ENCODE measurements around the gene PRDX6.
"Not testable (repeated sequence)": the region's sequence is repeated elsewhere in the genome, so short reads cannot be mapped to it uniquely, and the experiment has no call there.

Gene PRDX6

DNA sequence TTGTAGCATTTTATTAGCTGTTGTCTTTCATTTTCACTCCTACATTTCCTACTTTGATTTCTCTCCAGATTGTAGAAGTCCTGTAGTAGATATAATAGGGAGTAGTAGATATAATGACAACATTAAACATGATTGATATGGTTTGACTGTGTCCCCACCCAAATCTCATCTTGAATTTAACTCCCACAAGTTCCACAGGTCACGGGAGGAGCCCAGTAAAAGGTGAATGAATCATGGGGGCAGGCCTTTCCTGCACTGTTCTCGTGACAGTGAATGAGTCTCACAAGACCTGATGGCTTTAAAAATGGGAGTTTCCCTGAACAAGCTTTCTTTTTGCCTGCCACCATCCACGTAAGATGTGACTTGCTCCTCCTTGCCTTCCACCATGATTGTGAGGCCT lies 7.5 kb upstream of the PRDX6 start:
- no peak for DNase-seq

DNA sequence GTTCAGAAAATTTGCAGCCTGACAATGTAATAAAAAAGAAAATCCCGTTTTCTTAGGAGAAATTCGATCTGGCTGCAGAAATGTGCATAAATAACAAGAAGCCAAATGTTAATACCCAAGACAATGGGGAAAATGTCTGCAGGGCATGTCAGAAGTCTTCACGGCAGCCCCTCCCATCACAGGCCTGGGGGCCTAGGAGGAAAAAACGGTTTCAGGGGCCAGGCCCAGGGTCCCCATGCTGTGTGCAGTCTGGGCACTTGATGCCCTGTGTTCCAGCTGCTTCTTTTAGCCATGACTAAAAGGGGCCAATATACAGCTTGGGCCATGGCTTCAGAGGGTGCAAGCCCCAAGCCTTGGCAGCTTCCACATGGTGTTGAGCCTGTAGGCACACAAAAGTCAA lies 6.5 kb upstream of the PRDX6 start:
- DNase-seq, result no peak

DNA sequence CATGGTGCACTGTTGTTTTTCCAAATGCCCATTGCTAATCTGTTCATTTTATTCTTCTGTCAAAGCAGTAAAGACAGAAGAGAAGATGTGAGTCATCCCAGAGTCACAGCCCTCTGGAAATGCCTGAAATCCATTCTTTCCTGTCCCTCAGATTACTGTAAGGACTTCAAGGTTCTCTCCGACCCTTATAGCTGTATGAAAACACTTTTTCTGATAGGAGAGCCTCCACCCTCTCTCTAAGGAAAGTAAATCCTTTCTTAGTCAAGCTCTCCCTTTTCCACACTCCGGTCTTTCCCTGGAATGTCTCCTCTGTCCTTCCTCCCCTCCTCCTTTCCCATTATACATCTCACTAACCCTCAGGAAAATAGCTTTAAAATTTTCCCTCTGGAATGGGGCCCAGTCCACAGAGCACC lies 3.5 kb upstream of the PRDX6 start:
- no peak for DNase-seq

DNA sequence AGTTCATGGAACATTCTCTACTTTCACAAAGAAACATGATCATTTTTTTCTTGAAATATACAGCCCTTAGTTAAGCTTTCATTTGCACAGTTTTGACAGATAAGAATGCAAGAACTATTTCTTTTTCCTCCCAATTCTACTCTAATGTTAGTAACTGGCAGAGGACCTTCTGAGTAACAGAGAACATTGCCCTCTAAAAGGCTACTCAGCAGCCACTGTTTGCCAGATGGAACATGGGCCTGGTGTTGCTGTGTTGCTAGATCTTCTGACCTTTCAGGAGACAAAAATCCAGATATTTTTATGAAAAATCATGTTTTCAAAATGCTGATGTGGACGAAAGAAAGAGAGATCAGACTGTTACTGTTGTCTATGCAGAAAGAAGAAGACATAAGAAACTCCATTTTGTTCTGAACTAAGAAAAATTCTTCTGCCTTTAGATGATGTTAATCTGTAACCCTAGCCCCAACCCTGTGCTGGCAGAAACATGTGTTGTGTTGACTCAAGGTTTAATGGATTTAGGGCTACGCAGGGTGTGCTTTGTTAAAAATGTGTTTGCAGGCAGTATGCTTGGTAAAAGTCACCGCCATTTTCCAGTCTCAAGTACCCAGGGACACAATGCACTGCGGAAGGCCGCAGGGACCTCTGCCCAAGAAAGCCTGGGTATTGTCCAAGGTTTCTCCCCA lies 2.9 kb upstream of the PRDX6 start:
- no peak for DNase-seq

DNA sequence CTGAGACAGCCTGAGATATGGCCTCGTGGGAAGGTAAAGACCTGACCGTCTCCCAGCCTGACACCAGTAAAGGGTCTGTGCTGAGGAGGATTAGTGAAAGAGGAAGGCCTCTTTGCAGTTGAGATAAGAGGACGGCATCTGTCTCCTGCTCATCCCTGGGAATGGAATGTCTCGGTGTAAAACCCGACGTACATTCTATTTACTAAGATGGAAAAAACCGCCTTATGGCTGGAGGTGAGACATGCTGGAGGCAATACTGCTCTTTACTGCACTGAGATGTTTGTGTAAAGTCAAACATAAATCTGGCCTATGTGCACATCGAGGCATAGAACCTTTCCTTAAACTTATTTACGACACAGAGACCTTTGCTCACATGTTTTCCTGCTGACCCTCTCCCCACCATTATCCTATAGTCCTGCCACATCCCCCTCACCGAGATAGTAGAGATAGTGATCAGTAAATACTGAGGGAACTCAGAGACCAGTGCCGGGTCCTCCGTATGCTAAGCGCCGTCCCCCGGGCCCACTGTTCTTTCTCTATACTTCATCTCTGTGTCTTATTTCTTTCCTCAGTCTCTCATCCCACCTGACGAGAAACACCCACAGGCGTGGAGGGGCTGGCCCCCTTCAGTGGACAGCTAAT lies 2.2 kb upstream of the PRDX6 start:
- DNase-seq, result not testable (repeated sequence)

DNA sequence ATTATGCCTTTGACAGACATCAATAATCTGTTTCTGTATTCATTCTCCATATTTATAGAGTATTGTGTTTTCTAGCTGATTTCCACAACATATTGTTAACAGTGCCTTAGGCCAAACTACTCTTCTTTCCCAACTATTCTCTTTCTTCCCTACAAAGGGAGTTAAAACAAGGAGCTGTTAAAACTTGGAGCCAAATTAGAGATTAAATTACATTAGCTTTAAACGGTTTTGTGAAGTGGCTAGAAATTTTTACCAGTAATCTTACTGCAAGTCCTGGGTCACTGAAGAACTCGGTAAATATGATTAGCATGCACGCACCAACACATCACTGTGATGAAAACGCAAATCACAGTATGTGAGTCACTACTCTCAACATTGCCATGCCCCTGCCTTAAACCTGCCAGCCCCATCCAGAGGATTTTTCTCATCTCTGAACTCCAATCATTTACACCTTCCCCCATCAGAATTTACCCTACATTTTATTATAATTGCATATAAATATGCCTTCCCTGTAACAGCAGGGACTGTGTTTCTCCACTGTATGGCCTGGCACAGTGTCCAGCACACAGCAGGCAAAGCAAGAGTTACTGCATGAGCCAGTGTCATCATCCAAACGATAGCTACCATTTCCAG lies 1.5 kb upstream of the PRDX6 start:
- DNase-seq, result no peak

DNA sequence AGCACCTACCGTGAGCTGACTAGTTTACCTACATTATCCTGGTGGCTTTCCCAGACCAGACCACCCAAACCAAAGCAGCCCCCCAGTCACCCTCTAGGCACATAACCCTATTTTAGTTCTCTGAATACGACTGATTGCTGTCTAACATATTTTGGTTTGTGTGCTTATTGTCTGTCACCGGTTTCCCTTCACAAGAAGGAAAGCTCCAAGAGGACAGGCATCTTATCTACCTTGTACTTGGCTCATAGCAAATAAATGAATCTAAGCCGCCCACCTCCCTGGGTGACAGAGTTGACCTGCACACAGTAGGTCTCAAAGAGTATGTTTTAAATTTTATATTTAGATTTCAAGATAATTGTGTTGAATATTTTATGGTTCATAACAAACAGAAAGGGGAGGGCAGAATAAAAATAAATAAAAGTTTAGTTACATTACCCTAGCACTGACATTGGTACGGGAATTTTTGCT lies 904 bp upstream of the PRDX6 start:
- DNase-seq, result no peak

DNA sequence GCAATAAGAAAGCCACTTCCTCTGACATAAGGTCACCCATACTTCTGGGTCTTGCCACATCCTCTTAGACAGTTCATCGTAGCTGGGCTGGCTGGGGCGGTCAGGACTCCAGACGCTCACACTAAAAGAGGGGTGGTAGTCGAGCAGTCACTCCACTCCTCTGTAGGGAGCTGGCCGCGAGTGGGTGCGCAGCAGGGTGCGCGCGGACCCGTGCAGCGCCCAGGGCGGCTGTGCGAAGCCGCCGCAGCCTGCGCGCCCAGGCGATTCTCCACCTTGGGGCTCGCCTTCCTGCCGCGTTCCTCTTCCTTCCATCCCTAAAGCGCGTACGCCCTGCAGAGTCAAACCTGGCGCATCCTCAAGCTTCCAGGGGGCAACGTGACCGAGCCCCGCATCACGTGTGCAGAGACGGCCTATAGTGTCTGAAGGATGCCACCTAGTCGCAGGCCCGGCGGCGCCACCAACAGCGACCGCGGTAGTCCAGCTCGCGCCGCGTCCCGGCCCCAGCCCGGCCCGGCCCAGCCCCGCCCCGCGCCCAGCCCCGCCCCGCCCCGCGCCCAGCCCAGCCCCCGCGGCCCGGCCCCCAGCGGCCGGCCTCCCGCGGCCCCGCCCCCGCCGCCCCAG lies 360 bp upstream of the PRDX6 start:
- peak; percentile 80 for DNase-seq

DNA sequence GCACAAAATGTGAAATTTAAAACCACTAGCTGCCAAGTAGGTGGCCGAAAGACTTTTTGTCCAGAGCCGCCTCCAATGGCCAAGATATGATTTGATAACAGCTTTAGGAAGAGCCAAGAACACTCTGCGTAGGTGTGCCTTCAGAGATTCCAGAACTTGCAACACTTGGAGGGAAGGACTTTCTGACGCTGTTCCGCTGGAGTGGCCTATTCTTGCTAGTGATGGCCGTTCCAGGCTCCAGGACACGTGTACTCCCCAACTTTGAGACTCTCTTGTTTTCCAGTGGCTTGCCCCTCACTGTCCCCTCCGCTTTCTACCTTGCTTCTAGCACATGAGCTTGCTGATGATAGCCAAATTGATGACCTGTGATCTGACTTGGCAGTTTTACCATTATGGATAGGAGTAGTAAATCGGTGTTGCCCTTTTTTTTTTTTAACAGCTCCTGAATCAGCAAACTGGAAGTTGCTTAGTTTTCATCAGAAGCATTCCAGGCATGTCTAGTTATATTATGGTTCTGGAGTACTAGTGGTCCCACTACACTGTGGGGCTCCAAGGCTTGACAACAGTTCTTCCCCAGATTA lies 1.0 kb downstream of the PRDX6 start:
- DNase-seq, result no peak

DNA sequence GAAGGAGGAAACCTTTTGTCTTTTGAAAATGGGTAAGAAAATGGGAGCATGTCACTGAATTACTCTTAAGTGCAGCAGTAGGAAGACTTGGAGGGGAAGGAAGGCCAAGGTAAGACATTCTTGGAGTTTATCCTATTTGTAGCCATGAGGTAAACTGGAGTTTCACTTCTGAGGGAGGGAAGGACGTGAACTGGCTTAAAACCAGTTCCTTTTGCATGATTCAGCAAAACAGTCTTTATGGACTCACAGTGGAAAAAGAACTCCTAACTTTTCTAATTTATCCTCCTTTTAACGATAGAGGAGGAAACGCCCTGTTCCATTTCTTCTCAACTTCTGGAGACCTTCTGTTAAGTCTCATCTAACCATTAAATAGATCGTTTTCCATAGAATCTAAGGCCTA lies 2.5 kb downstream of the PRDX6 start:
- no peak for DNase-seq

DNA sequence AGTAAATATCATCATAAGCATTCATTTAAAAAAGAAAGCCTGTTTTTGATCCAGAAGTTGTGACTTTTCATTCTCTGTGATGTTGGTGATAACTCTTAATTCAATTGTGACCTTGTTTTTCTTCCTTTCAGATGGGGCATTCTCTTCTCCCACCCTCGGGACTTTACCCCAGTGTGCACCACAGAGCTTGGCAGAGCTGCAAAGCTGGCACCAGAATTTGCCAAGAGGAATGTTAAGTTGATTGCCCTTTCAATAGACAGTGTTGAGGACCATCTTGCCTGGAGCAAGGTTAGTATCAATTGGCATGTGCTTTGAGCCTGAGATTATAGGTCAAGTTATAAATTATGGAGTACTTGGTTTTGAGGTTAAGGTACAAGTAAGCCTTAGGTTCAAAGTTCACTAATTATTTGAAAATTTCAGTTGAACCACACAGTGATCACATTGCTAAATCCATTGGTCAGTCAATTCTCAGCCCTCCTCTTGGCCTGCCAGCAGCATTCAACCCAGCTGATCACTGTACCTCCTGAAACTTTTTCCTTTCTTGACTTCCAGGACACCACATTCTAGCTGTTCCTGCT lies 4.1 kb downstream of the PRDX6 start:
- DNase-seq, result no peak

DNA sequence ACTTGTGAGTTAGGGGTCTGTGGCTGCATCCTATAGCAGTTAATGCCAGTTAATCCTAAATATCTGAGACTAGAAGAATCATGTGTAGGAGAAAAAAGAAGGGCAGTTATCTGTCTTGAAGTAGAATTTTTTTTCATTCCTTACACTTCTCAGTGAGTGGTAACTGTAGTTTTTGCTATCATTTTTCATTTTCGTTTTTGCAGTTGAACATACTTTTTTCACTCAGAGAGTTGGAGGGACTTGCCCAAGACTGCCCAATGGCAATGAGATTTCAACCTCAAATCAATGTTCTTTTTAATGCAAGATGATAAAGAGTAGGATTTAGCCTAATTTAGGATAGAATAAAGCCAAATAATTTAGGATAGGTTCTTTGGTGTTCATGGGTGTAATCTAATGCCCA lies 5.5 kb downstream of the PRDX6 start:
- DNase-seq, result no peak

DNA sequence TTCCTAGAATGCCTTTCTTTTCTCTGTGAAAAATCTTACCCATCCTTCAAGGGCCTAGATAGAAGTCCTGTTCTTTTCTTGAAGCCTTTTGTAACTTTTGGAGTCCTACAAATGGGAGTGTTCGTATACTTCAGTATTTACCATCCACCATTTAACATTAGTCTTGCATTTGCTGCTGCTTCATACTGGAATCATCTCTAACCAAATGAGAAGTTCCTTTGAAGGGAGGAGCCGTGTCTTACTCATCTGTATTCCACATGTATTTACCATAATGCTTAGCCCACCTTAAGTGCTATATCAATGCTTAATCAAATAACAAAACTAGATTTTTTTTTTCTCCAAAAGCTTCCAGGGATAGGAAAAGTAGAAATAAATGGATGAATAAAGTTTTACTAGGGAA lies 7.1 kb downstream of the PRDX6 start:
- DNase-seq, result no peak

DNA sequence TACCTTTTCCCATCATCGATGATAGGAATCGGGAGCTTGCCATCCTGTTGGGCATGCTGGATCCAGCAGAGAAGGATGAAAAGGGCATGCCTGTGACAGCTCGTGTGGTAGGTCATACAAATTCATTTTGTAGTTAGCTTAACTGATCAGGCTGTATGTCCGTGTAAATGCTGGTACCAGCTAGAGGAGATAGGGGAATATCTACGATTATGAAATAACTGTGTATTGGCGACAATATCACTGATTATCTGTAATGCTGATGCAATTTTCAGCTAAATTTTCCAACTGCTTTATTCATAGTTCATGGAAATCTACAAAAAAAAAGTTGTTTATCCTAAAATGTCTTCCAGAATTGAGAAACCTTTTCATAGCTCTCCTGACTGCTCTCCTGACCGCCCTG lies 8.3 kb downstream of the PRDX6 start:
- DNase-seq, result no peak

DNA sequence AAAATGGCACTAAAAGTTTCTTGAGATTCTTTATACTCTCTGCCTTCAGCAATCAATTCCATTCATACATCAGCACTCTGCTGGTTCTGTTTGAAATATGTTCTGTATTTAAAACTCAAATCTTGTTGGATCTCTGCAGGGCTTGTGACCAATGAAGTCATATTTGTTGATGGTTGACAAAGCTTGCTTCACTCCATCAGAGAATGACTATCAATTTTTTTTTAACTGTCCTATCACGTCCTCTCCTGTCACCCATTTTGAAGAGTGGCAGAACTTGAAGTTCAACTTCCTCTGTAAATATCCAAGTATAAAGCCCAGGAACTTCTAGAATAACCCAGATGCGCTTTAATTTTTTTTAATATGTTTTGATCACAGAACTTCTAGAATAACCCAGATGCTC lies 10.9 kb downstream of the PRDX6 start:
- no peak for DNase-seq

DNA sequence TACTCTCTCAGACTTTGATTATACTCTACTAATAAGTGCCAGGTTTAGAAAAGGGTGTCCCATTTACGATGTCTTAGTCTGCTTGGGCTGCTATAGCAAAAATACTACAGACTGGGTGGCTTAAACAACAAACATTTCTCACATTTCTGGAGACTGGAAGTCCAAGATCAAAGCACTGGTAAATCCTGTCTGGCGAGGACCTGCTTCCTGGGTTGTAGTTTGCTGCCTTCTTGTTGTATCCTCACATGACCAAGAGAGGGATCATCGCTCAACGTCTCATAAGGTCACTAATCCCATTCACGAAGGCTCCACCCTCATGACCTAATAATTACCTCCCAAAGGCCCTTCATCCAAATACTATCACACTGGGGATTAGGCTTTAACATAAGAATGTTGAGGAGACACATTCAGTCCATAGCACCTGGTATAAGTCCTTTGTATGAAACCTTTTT lies 12.0 kb downstream of the PRDX6 start:
- DNase-seq, result no peak

DNA sequence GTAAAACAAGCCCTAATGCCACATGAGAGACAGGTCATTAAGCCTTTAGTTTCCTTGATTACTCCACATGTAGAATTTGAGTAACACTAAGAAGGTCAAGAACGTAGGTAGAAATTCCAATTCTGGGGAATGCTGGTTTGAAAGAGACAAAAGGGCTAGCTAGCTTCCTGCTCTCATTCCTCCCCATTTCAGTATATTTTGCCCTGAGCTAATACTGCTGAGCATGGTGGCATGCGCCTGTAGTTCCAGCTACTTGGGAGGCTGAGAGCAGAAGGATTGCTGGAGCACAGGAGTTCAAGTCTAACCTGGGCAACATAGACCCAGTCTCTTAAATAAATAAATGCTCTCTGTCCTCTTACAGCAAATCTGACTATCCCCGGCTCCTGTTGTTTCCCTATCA lies 12.8 kb downstream of the PRDX6 start:
- no peak for DNase-seq

DNA sequence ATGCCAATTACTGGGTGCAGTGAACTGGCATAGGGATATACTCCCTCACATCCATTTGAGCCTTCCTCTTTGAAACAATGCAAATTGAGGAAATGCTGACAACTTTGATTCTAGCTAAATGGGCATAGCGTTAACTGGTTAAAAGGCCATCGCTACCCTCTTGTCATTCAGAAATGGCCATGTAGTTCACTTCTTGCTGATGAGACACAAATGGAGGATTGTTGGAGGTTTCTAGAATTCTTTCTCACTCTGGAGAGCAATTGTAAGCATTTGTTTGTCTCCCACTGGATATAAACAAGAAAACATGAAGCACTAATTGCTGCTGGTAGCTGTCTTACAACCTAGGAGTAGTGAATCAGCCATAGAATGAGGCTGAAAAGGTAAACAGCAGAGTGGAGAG lies 14.4 kb downstream of the PRDX6 start:
- no peak for DNase-seq

DNA sequence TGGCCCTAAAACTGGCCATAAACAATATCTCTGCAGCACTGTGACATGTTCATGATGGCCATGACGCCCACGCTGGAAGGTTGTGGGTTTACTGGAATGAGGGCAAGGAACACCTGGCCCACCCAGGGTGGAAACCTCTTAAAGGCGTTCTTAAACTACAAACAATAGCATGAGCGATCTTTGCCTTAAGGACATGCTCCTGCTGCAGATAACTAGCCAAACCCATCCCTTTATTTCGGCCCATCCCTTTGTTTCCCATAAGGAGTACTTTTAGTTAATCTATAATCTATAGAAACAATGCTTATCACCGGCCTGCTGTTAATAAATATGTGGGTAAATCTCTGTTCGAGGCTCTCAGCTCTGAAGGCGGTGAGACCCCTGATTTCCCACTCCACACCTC lies 16.0 kb downstream of the PRDX6 start:
- not testable (repeated sequence) for DNase-seq

DNA sequence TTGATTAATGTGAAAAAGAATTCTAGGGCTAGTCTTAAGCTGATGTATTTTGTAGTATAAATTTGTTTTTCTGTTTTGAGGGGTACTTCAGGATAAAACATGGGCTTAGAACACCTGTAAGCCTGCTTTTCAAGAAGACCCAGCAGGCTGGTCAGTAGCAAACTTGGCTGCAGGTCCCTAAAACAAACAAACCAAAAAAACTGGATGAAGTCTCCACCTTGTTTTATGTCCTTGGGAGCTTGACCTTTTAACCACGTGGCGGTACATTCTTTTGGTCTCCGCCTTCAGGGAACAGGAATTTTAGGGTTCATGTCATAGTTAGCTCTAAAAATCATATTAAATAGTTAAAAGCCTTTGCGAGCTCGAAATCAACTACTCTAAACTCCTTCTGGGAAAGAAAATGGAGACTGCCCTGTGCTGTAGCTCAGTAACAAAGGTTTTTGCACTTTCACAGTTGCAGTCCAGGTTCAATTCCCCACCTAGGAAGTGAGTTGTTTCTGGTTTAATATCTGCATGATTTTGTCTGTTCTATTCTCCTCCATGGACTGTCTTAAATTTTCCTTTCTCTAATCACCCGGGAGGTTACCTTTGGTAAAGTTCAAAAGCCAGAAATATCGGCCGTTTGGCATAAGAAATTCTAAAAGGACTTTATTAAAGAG lies 18.6 kb downstream of the PRDX6 start:
- DNase-seq, result no peak

DNA sequence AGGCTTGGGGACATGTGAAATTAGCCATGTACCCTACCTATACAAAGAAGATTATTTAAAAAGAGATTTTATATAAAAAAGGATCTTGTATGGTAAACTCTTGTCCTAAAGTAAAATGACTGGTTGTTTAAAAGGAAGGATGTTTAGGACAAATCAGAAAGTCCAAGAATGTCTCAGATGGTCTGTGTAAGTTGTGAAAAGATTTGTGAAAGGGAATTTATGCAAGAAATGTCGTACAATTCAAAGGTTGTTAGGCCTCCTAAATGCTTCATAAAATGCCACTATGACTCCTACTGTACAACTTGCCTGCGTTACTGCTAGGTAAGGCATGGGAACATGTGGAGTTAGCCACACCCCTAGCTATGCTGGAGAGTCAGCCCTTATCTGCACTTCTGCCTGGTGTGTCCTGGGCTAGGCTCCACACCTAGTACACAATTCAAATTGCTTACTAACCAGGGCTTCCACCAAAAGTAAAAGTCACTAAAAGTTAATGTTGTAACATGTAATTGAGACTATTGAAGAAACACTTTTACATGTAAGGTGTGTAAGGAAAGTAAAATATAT lies 19.7 kb downstream of the PRDX6 start:
- no peak for DNase-seq

DNA sequence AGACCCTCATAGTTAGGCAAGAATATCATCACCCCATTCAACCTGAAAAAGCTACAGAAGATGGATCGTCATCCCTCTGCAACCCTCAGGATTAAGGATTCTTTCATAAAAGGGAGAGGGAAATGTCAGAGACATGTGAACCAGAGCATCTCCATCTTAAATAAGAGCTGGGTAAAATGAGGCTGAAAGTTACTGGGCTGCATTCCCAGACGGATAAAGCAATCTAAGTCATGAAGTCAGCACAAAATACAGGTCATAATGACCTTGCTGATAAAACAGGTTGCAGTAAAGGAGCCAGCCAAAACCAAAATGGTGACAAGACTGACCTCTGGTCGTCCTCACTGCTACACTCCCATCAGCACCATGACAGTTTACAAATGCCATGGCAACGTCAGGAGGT lies 22.6 kb downstream of the PRDX6 start:
- DNase-seq, result no peak

Measured in T1000 (cell line).